ENCODE data around the gene CCDC81.

The CCDC81 gene

DNA sequence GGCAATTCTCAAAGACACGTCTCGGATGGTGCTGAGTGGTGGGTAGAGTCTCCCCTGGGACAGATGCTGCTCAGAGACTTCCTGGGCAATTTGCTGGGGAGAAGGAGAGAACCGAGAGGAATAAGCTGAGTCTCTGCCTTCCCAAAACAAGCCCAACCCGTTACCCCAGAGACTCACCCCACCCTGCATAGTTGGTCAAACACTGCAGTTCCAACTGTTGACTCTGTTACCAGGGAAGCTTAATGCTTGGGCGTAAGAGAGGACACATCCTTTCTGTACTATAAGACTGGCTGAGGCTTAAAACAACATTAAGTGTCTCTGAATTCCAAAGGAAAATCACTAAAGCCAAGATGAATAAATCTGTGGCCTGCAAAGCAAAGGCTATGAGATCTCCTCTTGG is 68.1 kb downstream of the CCDC81 start:
- DNase-seq, result no peak

DNA sequence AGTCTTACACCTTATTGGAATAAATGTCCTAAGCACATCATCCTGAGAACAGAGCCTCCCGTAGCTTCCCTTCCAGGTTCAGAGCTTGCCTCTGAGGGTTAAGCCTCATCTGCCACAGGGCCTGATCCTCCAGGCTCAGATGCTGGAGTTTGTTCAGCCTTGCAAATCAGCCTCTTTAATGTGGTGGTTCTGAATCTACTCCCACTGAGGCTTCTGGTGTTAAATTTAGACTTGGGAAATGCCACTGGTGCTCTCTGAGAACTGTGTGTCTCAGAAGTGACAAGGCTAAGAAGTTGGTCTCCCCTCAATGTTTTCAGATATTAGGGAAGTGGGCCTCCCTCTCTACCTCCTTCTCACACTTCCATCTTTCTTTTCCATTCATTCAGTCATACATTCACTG is 68.7 kb downstream of the CCDC81 start:
- DNase-seq, result no peak

DNA sequence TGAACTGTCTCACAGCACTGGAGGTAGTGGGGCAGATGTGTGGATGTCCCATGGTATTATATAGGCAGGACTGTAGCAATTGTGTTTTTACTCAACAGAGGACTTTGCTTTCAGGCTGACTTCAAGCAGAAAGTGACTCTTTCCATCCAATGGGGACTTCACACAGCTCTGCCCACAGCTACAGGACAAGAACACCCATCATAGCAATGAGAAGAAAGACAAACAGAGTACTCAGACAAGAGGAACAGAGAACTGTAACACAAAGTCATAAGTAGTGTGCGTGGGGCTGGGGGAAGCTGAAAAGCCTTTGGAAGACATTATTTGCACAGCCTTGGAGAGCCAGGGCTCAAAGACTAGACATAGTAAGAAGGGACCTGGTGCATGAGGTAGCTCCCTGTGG is 70.3 kb downstream of the CCDC81 start:
- no peak for DNase-seq

DNA sequence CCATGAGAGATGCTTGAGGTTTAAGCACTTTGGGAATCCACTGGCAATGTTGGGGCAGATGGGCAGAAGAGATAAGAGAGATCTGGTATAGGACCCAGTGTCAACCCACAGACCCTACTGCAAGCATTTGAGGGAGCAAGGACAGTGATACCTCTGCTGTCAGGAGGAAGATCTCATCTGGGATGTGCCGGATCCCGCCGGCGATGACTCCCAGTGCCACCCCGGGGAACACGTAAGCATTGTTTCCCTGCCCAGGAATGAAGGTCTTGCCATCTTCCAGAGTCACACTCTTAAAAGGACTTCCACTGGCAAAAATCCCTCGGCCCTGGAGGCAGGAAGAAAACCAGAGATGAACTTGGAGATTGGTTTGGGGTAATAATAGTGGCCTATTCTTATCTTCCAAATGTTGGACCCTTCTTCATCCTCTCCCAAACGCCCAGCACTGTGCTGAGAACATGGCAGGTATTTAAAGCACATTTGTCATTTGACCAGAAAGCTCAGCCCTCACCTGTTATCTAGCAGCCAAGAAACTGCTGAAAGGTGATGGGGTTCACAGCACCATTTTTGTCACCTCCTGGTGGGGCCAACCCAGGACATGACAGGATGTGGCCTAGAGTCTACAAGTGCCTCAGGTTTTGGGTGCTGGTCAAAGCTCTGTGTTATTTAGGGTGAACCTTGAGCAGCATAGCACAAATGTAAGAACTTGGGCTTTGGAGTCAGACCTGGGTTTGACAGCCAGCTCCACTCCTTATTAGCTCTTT is 71.7 kb downstream of the CCDC81 start:
- DNase-seq, result no peak

DNA sequence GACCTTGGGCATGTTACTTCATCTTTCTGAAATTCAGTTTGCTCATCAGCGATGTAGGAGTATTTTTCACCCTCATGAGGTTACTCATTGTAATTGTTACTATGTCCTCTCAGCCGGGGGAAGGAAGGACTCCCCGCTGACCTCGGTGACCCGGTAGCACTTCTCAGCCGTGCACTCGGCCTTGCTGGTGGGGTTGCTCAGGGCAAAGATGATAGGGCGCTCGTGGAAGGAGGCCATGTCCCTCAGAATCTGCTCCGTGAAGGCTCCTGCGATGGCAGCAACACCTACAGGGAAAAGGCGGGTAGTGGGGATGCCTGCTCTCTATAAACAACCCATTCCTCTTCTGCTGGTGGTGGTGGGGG is 72.2 kb downstream of the CCDC81 start:
- no peak for DNase-seq

DNA sequence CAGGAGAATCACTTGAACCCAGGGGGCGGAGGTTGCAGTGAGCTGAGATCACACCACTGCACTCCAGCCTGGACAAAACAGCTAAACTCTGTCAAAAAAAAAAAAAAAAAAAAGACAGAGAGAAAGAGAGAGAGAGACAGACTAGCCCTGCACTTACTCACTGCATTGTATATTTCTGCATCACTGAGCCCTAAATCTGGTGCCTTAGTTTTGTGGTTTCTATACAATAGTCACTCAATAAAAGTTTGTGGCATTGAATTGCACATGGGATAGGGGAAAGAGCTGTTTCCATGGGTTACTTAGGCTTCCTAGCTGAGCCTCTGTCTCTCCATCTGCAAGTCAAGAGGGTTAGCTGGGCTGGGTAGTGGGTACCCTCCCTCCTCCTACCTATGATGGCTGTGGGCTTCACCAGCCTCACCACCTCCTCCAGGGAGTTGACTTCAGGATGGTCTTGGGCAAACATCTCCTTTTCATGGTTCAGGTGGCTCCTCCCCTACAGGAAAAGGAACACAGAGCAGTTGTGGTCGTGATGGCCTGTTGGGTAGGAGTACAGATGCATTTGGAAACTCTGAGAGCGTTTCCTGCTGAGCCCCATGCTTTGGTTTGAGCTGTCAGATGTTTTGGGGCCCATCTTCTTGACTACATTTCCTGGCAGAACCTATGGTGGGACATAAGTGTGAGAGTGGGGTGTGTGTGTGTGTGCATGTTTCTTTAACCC is 73.2 kb downstream of the CCDC81 start:
- DNase-seq, result no peak

DNA sequence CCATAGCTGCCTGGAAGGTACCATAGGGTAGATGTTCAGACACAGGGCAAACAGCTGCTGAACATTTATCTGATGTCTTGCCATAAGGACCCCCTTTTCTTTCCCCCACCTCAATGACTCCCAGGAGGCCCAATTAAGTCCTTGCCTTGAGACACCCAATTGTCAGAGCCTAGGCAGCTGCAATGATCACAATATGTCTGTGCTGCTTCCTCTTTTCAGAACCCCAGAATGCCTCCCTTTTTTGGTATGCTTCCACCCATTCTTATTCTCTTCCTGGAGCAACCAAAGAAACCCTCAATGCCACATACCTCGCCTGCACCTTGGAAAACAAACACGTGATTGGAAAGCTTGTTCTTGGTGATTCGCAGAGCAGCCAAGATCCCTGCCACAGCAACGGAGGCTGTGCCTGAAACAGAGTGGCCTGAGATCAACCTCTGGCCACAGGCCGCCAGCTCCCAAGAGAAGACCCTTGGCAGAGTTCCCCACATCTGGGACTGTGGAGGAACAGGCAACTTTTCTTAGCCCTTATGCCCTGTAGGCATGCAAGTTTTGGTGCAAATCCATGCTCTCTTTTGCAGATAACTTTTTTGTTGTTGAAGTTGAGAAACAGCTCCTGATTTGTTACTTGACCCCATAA is 75.4 kb downstream of the CCDC81 start:
- DNase-seq, result no peak

DNA sequence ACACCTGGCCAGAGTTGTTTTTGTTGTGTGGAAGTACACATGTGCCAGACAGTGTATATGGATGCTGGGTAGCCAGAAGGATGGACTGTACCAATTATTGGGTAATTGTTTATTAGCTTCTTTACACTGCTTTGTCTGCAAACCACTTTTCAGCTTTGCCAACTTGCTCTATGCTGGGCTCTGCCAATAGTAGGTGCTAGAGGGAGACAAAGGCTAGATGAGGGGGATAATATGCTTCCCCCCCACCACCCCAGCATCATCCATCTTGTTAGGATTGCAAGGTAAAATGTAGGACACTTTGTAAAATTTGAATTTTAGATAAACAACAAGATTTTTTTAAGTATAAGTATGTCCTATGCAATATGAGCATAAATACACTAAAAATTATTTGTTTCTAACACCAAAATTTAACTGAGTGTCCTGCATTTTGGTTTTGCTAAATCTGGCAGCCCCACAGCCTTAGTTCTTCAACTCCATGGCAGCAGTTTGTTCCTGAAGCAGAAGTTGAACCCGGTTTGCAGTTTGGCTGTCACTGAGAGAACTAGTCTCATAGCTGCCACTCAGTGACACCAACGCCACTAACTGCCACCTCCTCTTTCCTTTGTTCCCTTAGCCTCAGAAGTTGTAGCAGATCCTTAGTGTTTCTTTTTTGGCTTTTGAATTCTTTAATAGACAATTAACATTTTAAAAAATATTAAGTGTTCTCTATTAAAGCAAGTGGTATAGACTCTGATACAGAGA is 78.8 kb downstream of the CCDC81 start:
- DNase-seq, result no peak

DNA sequence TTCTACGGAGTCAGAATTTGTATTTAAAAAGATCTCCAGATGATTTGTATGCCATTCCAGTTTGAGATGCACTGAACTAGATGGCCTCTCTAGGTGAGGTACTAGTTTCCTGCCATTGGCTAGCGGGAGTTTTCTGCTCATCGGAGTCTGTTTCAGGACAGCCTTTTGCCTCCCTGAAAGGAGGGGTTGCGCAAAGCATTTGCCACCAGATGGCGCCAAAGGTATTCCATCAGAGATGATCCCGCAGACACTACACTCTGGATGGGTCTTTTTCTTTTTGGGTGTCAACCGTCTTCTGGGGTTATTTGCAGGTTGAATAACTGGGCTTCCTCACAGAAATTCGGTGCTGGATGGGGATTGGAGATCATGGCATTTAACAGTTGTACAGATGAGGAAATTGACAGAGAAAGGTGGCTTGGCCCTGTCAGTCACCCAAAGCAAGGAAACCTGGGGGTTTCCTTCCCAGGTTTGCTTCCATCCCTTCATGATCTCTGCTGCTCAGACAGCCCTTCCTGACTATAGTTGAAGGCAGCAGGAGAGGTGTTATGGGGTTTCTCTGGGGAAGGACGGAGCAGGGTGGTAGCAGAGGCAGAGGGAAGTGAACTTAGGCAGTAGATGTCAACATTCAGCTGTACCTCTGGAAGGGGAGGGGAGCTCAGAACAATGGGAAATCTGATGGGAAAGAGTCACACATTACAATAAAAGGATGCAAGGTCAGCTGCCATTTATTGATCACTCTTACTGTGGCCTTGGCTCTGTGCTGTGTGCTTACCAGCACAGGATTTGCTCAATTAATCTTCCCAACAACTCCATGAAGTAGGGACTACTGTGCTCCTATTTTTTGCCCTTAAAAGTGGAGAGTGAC is 81.6 kb downstream of the CCDC81 start:
- peak; percentile 68 for DNase-seq

DNA sequence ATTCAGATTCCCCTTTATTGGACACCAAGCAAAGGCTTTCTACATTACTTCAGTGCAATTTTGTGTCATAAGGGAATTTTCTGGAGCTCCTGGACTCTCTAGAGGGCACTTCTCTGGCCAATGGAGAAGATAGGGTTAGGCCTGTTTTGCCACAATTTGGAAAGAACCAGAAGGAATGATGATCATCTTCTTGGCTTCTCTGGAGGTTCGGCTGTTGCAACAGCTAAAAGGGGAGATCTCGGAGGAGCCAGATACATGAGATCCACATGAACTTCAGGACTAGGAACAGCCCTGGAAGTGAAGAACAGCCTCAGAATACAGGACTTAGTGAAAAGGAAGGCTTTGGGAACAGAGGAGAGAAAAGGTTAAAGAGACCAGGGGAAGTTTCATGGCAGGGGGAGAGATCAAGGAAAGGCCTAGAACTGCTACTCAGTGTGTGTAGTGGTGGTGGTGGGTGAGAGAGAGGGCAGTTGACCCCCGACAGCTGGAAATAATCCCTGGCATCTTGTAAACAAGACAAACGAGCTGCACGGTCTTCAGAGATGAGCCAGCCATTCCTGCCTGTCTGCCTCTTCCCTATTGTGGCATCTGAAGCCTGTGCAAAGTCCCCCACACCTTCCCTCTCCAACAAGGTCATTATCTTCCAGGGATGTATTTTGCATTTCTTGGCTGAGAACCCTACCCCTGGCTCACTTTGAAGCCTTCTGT is 83.8 kb downstream of the CCDC81 start:
- DNase-seq, result no peak

DNA sequence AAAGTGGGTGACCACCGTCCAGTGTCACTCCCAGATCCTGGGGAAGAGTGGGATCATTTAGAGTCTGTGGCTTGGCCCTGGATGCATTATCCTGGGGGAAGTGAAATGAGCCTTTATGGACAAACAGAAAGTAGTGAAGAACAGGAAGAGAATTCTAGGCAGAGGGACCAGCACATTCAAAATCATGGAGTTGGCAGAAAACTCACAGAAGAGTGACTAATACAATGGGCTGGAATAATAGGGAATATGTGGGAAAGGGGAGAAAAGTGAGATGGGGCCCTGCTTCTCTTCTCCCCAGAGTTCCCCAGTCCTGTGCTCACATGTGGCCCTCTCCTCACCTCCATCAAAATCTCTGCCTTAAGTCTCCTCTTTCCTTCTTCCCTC is 84.3 kb downstream of the CCDC81 start:
- DNase-seq, result no peak

DNA sequence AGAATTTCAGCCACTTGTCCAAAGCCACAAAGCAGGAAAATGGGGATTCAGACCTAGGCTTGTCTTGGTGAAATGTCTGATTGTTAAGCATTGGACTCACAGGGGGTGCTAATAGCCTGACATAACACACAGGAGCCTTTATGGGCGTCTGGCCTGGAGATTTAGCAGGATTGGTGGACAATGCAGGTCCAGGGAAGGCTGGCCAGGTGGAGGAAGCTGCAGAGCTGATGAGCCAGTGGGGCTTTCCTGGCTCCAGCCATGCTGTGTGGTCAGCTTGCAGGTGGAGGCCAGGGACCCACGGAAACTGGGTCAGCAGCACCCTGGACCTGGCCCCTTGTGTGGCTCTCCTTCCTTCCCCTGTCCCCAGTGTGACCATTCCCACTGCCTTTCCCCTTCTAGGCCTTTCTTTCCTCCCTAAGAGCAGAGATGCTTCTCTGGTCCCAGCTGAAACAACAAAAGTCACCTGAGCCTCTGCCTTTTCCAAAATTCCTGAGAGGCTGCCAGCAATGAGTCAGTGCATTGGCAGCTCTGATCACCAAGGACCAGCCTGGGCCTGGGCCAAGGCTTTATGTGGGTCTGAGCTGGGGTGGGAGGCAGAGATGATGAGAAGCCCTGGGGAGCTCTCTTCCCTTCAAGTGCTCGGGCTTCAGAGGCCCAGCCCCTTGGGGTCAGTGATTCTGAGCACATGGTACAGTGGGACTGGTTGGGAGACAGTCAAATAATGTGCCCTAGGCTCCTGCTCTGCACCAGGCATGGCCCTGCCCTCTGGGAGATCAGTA is 85.2 kb downstream of the CCDC81 start:
- no peak for DNase-seq

DNA sequence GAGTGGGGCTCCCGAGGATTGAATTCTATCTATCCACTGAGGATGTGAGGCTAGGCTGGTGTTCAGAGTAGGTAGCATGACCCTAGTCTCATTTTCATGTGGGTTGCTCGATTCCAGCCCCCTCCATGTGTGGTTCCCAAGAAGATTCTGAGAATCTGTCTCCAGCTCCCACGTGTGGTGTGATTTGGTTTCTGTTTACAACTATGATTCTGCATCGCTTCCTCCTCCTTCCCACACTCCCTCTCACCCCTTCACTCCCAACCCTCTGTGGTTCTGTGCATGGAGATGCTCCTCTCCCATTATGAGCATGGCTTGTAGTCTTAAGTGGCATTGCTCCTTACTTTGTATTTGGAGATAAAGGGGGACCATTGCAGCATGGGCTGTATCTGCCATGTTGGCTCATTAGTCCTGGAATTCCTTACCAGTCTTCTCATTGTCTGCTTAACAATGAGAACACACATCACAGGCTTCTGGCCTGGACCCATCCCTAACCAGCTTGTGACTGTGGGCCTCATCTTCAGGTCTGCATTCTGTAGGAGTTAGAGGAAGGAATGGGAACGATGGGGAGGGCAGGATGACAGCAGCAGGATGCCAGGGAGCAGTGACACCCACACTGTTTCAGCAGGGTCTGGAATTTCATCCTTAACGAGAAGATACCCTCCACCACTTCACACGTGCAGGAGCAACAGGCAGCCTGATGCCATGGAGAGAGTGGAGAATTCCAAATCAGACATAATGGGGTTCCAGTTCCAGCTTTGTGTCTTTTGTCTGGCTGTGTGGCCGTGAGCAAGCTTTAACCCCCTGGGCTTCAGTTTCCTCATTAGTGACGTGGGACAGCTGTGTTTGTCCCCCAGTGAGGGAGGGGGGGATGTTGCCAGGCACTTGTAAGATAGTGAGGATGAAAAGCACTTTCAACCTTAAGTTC is 86.0 kb downstream of the CCDC81 start:
- no peak for DNase-seq

DNA sequence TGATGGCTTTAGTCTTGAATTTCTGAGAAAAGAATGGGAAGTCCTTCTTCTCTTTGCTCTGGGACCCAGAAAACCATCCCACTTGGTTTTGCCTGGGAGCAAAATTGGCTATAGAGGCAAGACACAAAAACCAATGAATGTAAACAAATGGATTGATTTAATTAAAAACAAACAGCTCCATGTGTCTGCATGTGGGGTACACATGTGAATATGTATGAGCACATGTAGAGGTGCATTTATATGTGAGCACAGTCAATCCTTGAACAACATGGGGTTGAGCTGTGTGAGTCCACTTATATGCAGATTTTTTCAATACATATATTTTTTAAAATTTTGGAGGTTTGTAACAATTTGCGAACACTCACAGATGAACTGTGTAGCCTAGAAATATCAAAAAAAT is 87.2 kb downstream of the CCDC81 start:
- no peak for DNase-seq

DNA sequence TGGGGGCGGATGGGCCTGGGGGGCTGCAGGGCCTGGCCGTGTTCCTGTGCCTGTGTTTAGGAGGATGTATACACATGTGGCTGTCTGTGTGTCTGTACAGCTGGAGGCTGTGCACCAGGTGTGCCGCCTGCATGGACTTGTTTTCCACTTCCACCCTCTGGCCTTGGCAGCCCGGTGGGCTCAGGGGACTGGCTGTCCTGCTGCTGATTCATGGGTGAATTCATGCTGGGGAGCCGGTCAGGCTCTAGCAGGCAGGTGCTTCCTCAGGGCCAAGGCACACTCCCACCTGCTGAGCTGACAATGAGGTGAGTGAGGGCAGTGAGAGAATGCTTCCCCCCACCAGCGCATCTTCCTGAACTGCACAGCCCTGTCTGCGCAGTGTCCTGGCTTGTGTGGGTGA is 88.4 kb downstream of the CCDC81 start:
- no peak for DNase-seq

DNA sequence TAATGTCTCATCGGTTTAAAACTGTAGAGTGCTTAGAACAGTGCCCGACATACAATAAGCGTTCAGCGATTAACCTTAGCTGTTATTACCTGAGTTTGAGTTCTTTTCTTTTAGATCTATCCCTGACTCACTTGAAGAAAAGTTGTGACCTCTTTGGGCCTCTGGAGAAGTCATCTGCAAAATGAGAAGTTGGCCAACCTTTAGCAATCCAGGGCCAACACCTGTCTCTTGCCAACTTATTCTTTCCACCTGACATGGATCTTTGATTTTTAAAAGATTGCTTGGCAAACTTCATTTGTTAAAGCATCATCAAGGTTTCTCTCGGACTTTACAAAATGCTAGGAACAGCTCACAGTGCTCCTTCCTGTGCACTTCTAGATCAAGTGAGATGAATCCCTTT is 89.3 kb downstream of the CCDC81 start:
- no peak for DNase-seq

DNA sequence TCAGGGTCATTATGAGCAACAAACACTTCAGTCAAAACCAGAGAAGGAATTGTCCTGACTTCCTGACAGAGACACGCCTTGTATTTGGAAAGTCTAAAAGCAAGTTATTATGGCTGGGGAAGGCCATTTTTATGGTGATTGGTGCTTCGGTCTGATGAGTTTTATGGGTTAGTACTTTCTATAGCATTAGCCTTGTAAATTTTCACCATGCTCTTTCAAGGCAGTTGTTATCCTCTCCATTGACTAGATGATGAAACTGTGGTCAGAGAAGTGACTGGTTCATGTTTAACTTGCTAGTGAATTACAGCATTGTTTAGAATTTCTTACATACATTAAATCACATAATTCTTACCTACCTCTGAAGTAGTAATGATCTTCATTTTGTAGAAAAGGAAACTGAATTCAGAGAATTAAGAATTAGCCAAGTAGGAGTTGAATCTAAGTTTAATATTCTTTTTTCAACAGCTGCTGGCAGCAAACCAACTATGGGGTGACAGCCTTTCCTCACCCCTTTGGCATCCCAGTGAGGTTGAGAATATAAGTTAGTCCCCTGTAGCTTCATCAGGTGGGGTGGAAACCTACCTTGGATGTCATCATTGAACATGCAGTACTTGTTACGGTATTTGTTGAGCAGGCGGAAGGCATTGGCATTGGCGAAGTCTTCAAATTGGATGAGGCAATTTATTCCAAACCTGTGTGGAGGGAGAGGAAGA is 90.0 kb downstream of the CCDC81 start:
- no peak for DNase-seq

DNA sequence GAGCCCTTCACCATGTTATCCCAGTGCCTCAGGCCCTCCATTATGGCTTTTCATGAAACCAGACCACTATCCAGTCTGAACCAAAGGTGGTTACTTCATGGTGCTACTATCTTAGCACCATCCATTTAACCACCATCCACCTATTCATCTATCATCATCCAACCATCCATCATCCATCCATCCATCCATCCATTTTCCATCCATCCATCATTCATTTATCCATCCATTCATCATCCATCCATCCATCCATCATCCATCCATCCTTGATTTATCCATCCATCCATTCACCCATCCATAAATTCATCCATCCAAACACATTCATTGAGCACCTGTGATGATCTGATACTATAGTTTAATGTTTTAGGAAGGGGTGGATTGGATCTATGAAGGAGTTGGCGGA is 93.5 kb downstream of the CCDC81 start:
- no peak for DNase-seq

Data from activated T-cell treated with anti-CD3 and anti-CD28 coated beads for 4 hours (primary cell).